ENCODE measurements around the gene LAP3. TPM values are rescaled to one million over a fixed set of nuclear protein-coding genes. Genes with fewer than 3 reads are reported as not detected.

The LAP3 gene
- total RNA-seq, result 140 and 169 TPM in 2 replicates

DNA sequence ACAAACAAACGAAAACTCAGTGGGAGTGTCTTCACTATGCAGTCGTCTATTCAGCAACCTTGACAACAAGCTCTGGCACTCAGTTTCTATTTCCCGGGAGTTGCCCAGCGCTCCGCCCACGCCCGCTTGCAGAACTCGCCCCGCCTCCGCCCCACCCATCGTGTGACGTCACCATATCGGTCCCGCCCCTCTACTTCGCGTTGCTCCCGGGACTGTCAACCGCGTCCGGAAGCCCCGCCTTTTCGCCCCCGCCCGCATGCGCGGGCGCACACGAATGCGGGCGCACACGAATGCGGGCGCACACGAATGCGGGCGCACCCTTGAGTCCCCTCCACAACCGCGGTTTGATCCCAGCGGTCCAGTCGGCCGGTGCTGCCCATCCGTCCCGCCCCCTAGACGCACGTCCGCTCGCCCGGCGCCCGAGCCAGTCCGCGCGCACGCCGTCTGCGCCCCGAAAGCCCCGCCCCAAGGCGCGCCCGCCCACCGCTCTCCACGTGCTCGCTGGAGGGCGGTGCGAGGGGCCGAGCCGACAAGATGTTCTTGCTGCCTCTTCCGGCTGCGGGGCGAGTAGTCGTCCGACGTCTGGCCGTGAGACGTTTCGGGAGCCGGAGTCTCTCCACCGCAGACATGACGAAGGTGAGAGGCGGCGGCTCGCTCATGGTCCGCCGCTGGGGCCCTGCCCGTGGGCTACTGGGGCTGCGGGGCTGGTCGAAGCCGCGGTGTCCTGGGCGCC, at the start of gene LAP3:
LAP3 (plus strand) TSS at position 267 of the 733 bp plus-strand sequence; CDS start at position 535, 268 bp downstream.

DNA sequence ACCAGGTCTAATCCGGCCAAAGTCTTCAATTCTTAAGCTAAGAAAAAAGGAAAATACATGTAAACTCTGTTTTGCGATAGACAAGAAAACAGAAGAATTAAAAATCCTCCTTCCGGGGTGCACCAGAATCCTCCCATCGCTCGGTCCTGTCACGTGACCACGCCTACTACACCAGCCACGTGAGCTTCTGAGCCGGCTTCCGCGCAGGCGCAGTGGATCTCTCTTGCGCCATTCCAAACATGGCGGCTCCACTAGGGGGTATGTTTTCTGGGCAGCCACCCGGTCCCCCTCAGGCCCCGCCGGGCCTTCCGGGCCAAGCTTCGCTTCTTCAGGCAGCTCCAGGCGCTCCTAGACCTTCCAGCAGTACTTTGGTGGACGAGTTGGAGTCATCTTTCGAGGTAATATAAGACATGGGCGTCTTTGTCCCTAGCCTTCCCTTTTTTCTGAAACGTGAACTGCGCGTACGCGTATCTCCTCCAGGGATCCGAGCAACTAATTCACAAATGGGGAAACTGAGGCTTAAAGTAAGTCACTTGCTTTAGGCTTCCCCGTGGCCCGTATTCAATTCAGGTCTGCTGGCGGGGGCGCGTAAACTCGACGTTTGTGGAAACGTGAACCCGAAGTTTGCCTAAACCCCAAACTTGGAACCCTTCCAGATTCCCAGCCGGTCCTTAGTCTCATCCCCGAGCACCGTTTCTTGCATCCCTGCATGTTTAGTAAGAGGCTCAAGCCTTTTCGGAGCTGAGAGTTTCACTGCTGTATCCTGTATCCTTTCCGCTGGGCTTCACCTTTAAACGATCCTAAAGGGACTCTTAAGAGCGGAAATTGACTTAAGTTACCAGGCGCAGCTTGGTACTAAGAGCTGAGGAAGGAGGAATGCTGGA, 37.7 kb downstream of the LAP3 start, which contains the start of gene MED28:
MED28 (plus strand) TSS at position 226 of the 884 bp plus-strand sequence; CDS start at position 240, 14 bp downstream.

Other genes with a start within 250 kb of the LAP3 start
- gene QDPR, start 65.1 kb upstream of the LAP3 start, total RNA-seq, result 13.4 and 34.8 TPM in 2 replicates
- gene CLRN2, start 62.0 kb upstream of the LAP3 start, total RNA-seq, result not detected in 2 replicates
- 10.9 and 12.9 TPM in 2 replicates for gene MED28, start 37.4 kb downstream of the LAP3 start, total RNA-seq
- under 0.01 TPM in 1 of 2 replicates, not detected in the other for gene FAM184B, start 204.4 kb downstream of the LAP3 start, total RNA-seq
- gene DCAF16, start 233.6 kb downstream of the LAP3 start, total RNA-seq, result 17.6 and 27.0 TPM in 2 replicates
- 4.5 and 44.4 TPM in 2 replicates for gene NCAPG, start 233.8 kb downstream of the LAP3 start, total RNA-seq